Activated naive CD4-positive, alpha-beta T cell (primary cell): ENCODE measurements around the gene TRAF2.
"Not testable (repeated sequence)": the region's sequence is repeated elsewhere in the genome, so short reads cannot be mapped to it uniquely, and the experiment has no call there.

Experiments used
- DNase-seq, 4 experiments: peaks; one replicate each; lab custom pipeline; 2025; lab: John Stamatoyannopoulos, UW

TRAF2 gene, protein sequence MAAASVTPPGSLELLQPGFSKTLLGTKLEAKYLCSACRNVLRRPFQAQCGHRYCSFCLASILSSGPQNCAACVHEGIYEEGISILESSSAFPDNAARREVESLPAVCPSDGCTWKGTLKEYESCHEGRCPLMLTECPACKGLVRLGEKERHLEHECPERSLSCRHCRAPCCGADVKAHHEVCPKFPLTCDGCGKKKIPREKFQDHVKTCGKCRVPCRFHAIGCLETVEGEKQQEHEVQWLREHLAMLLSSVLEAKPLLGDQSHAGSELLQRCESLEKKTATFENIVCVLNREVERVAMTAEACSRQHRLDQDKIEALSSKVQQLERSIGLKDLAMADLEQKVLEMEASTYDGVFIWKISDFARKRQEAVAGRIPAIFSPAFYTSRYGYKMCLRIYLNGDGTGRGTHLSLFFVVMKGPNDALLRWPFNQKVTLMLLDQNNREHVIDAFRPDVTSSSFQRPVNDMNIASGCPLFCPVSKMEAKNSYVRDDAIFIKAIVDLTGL

GRCh38 chr9:136885950-136886578, at the start of gene TRAF2:
TSS of gene TRAF2 (plus strand) at chr9:136886516. CDS start at chr9:136898741, 12,225 bp downstream.
- DNase-seq = peak; percentile 90 to 96 (median 94)

DNA sequence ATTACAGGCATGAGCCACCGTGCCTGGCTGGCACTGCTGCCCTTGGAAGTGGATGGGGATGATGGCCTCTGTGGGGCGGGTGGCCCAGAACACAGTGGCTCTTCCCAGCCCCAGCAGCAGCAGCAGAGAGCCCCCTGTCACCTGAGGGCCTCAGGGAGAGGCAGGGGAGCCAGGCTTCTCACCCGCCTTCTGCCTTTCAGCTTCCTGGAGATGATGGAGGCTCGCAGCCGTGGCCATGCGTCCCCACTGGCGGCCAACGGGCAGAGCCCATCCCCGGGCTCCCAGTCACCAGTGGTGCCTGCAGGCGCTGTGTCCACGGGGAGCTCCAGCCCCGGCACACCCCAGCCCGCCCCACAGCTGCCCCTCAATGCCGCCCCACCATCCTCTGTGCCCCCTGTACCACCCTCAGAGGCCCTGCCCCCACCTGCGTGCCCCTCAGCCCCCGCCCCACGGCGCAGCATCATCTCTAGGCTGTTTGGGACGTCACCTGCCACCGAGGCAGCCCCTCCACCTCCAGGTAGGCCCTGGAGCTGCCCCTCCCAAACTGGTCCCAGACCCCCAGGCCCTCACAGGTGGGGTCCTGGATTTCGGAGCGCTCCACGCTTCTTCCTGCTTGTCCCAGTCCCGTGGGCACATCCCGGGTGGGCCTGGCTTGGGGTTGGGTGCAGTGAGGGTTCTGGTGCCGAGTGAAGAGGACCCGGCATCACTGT, 49.0 kb upstream of the TRAF2 start:
- no peak for DNase-seq

DNA sequence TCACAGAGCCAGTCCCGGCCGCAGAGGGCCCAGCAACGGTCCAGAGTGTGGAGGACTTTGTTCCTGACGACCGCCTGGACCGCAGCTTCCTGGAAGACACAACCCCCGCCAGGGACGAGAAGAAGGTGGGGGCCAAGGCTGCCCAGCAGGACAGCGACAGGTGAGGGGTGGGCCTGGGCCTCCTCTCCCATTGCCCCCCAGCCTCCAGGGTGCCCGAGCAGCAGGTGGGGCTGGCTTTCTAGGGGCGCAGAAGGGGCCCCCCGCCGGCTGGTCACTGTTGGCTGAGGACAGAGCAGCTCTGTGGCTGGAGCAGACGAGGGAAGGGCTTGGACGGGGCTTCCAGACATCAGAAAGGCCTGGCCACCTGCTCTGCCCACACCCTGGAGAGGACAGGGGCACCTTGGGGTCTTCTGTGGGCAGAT, 48.4 kb upstream of the TRAF2 start:
- not testable (repeated sequence) for DNase-seq

- no peak for DNase-seq
These were observed 47.7 kb upstream of the TRAF2 start for GRCh38 chr9:136838314-136839228.

- DNase-seq = no peak
These were observed 46.8 kb upstream of the TRAF2 start for GRCh38 chr9:136839229-136840139.

- no peak for DNase-seq
These were observed 46.0 kb upstream of the TRAF2 start for GRCh38 chr9:136840140-136840876.

DNA sequence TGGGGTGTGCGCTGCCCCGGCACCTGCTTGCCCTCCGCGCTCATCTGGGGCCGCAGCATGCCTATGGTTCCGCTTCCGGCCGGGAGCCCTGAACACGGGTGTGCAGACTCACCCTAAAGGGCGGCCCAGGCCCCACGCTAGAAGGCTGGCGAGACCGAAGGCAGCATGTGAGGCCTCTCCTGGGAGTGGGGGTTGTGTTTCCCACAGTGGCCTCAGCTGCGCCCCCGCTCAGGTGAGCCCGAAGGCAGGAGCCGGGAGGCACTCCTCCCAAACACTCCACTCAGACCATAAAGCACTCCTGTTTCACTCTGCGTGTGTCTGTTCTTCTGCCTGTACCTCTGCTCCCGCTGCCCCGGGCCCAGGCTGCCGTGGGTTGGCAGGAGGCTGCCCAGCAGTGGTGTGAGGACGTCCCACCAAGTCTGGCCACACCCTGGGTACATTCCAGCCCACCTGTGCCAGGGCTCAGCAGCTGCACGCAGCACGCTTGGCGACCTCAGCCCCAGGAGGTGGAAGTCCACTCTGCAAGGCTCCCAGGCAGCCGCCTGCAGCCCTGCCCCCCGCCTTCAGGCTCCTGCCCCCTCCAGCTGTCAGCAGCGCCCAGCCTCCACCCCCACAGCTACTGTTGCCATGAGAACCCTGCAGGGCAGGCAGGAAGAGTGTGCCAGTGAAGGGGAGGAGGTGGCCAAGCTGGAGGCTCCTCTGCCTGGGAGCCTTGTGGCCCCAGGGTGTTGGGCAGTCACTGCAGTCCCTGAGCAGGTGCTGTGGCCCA, 45.3 kb upstream of the TRAF2 start:
- no peak for DNase-seq

- not testable (repeated sequence) for DNase-seq
These were observed 44.5 kb upstream of the TRAF2 start for GRCh38 chr9:136841646-136842379.

DNA sequence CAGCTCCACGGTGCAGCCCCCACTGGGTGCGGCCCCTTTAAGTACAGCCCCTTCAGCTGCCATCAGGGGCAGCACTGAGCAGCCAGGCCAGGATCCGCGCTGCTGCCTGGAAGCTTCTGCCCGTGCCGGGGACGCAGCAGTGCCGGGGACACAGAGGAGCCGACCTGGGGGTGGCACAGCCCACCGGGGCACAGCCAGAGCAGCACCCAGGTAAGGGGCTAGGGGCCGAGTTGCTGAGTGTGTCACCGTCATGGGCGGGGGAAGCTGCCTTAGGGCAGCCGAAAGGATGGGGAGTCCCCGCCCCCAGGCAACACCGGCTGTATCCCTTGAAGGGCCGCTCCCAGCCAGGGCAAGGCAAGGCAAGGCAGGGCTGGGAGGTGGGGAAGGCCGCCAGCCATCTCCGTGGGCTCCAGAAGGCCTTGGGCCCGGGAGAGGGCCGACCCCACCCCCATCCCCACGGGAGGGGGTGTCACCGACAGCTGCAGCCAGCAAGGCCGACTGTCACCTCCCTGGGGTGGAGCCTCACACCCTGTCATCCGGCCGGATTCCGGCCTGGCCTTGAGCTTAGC, 43.9 kb upstream of the TRAF2 start, which contains the start of gene AJM1:
AJM1 (plus strand) TSS at position 99 of the 569 bp plus-strand sequence. CDS start 1,937 bp downstream, outside the sequence.
- peak; percentile 46 to 76 (median 50) for DNase-seq

DNA sequence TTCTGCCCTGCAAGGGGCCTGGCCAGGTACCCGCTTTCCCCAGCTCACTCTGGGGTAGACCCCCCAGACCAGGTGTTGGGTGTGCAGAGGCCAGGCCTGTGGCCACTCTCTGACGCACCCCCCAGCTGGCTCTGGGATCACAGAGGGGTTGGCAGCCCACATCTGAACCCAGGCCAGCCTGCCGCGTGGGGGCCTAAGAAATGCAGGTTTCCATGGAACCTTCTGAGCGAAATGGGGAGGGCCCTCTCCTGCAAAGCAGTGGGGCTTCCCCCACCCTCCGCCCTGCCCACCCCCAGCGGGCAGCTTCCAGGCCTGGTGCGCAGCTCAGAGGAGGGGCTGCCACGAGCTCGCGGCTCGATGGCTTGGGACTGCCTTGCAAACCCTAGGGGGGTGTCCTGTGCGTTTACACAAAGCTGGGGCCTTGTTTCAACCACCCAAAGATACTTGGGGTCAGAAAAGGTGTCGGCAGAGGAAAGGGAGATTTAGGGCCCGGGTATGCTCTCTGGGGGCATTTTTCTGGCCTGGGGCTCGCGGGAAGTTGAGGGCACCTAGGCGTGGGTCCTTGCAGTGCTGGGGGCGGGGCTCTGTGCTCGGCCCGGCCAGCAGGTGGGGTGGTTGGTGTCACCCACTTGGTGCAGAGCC, 43.0 kb upstream of the TRAF2 start:
- not testable (repeated sequence) for DNase-seq

DNA sequence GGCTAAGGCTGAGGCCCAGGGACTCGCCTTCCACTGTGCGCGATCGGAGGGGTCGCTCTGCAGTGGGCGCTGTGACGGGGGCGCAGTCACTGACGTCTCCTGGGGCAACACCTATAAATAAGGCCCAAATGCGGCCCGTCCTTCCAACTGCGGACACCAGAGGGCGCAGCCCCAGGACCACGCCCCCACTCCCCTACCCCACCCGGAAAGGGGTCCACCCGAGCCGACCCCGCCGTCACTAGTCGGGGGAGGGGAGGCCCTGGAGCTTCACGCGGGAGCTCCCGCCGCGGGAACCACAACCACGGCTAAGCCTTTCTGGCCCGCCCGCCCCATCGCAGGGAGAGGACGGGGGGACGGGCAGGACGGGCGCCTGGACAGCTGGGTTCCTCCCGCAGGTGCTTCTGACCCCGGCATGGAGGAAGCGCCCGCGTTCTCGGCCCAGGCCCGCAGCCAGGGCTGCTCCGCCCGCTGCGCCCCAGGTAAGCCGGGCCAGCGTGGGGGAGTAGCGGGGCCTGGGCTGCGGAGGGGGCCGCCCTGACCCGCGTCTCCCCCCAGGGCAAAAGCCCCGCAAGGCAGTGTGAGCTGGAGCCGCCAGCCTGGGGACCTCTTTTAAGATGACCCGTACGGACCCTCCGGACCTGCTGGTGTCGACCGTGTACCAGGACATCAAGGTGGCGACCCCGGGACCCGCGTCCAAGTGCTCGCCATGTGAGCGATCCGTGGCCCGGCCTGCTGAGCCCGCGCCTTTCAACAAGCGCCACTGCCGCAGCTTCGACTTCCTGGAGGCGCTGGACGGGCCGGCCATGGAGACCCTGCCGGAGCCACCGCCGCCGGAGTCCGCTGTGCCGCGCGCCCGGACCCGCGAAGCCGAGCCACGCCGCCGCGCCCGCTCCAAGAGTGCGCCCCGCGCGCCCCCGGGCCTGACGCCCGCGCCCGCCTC, 42.2 kb upstream of the TRAF2 start:
- peak; percentile 22 to 53 (median 47) for DNase-seq

GRCh38 chr9:136844761-136845464, 41.4 kb upstream of the TRAF2 start:
- no peak for DNase-seq

DNA sequence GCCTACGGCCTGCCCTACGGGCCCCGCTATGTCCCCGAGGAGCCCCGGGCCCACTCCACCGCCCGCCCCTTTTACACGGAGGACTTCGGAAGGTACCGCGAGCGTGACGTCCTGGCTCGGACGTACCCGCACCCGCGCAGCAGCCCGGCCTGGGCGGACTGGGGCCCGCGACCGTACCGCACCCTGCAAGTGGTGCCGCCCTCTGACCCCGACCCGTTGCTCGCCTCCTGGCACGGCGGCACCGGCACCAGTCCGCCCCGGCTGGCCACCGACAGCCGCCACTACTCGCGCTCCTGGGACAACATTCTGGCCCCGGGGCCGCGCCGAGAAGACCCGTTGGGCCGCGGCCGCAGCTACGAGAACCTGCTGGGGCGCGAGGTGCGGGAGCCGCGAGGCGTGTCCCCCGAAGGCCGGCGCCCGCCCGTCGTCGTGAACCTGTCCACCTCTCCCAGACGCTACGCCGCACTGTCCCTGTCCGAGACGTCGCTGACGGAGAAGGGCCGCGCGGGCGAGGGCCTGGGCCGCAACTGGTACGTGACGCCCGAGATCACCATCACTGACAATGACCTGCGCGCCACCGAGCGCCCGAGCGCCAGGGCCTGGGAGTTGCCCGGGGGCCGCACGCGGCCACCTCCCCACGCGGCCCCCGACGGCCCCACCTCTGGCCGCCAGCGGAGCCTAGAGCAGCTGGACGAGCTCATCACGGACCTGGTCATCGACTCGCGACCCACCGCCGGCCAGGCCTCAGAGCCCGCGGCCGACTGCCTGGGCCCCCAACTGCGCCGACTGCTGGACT, 40.7 kb upstream of the TRAF2 start:
- no peak for DNase-seq

DNA sequence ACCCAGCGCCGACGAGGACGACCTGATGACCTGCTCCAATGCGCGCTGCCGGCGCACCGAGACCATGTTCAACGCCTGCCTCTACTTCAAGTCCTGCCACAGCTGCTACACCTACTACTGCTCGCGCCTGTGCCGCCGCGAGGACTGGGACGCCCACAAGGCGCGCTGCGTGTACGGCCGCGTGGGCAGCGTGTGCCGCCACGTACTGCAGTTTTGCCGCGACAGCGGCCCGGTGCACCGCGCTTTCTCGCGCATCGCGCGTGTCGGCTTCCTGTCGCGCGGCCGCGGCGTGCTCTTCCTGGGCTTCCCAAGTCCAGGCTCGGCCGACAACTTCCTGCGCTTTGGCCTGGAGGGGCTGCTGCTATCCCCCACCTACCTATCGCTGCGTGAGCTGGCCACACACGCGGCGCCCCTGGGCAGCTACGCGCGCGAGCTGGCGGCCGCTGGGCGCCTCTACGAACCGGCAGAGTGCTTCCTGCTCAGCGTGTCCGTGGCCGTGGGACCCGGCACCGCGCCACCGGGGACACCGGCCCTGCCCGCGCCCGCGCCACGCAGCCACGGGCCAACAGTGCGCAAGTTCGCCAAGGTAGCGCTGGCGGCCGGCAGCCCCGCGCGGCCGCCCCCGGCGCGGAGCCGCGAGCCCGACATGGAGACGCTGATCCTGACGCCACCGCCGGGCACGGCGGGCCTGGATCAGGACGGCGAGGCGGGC, 39.8 kb upstream of the TRAF2 start:
- DNase-seq = no peak
